Activated T-helper 1 cell treated with anti-CD3 and anti-CD28 coated beads, Interleukin-12 subunit alpha, Interleukin-12 subunit beta, Interleukin-2, Interleukin-4 antibody, amounts not matched to agents 30 ng/mL and 10 ng/mL and 1 ng/mL, durations not matched to agents 14 hours and 24 hours and 36 hours (primary cell): ENCODE measurements around the gene NHS. TPM values are rescaled to one million over a fixed set of nuclear protein-coding genes. Genes with fewer than 3 reads are reported as not detected.
"Not testable (repeated sequence)": the region's sequence is repeated elsewhere in the genome, so short reads cannot be mapped to it uniquely, and the experiment has no call there.

Experiments
- DNase-seq: peaks from one replicate; pipeline ENCODE4 v3.0.0; 2021; ENCODE audit warnings: low spot score
- H3K27ac Mint-ChIP-seq: one replicate; pipeline ENCODE4 v1.8.0; 2021; ENCODE audit warnings: mild to moderate bottlenecking, mixed read lengths
- H3K27me3 Mint-ChIP-seq: one replicate; pipeline ENCODE4 v1.8.0; 2022; ENCODE audit warnings: mild to moderate bottlenecking, moderate library complexity, mixed read lengths; ENCODE audit not compliant: insufficient read depth
- H3K36me3 Mint-ChIP-seq: one replicate; pipeline ENCODE4 v1.8.0; 2021; ENCODE audit warnings: low read depth, mixed read lengths
- H3K4me1 Mint-ChIP-seq: one replicate; pipeline ENCODE4 v1.8.0; 2021; ENCODE audit warnings: low read depth, mixed read lengths
- H3K4me3 Mint-ChIP-seq: one replicate; pipeline ENCODE4 v1.8.0; 2021; ENCODE audit warnings: mild to moderate bottlenecking, moderate library complexity, mixed read lengths
- H3K9me3 Mint-ChIP-seq: one replicate; pipeline ENCODE4 v1.8.0; 2021; ENCODE audit warnings: mixed read lengths
- intact Hi-C: fragments of 100-400 bp; cut with micrococcal nuclease; formaldehyde crosslinking; loops from one replicate; pipeline ENCODE4 v1.15.1; 2024
- total RNA-seq: library from RNA; stranded (reverse); gene quantifications from 2 replicates; pipeline ENCODE4 v1.2.3, GENCODE V29; 2022

Gene NHS
- total RNA-seq, 1 donor from 2014 or later = 8.1 TPM

- H3K4me3 Mint-ChIP-seq = no peak overlapping the region
- intact Hi-C loops = no loop called here
- H3K9me3 Mint-ChIP-seq = no peaks in the 10 kb centered on the region
- no peaks in the 10 kb centered on the region for H3K36me3 Mint-ChIP-seq
- no peaks in the 10 kb centered on the region for H3K27me3 Mint-ChIP-seq
- no peak for DNase-seq
- H3K27ac Mint-ChIP-seq = no peak overlapping the region
- no peaks in the 10 kb centered on the region for H3K4me1 Mint-ChIP-seq
Measured at GRCh38 chrX:17440258-17440657, 65.3 kb downstream of the NHS start.

GRCh38 chrX:17440836-17441235 lies 65.8 kb downstream of the NHS start:
- H3K36me3 Mint-ChIP-seq = no peaks in the 10 kb centered on the region
- no peaks in the 10 kb centered on the region for H3K4me1 Mint-ChIP-seq
- H3K9me3 Mint-ChIP-seq = no peaks in the 10 kb centered on the region
- H3K4me3 Mint-ChIP-seq = no peak overlapping the region
- no peak overlapping the region for H3K27ac Mint-ChIP-seq
- H3K27me3 Mint-ChIP-seq = no peaks in the 10 kb centered on the region
- DNase-seq = no peak
- intact Hi-C loops = no loop called here

- Mint-ChIP-seq H3K4me3 (no peak overlapping the region), H3K4me1 (no peaks in the 10 kb centered on the region), H3K27ac (no peak overlapping the region), H3K36me3 (no peaks in the 10 kb centered on the region), H3K27me3 (no peaks in the 10 kb centered on the region), H3K9me3 (no peaks in the 10 kb centered on the region)
- intact Hi-C loops = no loop called here
- no peak for DNase-seq
Measured at GRCh38 chrX:17441965-17442364, 67.0 kb downstream of the NHS start.

GRCh38 chrX:17442898-17443297 lies 67.9 kb downstream of the NHS start:
- no peak for DNase-seq
- intact Hi-C loops = no loop called here
- no peak overlapping the region for H3K4me3 Mint-ChIP-seq
- H3K4me1 Mint-ChIP-seq = no peaks in the 10 kb centered on the region
- no peak overlapping the region for H3K27ac Mint-ChIP-seq
- no peaks in the 10 kb centered on the region for H3K9me3 Mint-ChIP-seq
- no peaks in the 10 kb centered on the region for H3K27me3 Mint-ChIP-seq
- no peaks in the 10 kb centered on the region for H3K36me3 Mint-ChIP-seq

GRCh38 chrX:17443556-17443955 lies 68.6 kb downstream of the NHS start:
- no peak overlapping the region for H3K4me3 Mint-ChIP-seq
- no peaks in the 10 kb centered on the region for H3K36me3 Mint-ChIP-seq
- no peaks in the 10 kb centered on the region for H3K9me3 Mint-ChIP-seq
- intact Hi-C loops = no loop called here
- no peaks in the 10 kb centered on the region for H3K27me3 Mint-ChIP-seq
- no peaks in the 10 kb centered on the region for H3K4me1 Mint-ChIP-seq
- no peak overlapping the region for H3K27ac Mint-ChIP-seq
- no peak for DNase-seq

GRCh38 chrX:17446269-17446668 lies 71.3 kb downstream of the NHS start:
- H3K4me3 Mint-ChIP-seq, H3K27me3 Mint-ChIP-seq, DNase-seq, intact Hi-C loops, H3K27ac Mint-ChIP-seq, H3K36me3 Mint-ChIP-seq, H3K4me1 Mint-ChIP-seq, H3K9me3 Mint-ChIP-seq: not testable (repeated sequence)

- H3K9me3 Mint-ChIP-seq = no peaks in the 10 kb centered on the region
- DNase-seq = no peak
- no peaks in the 10 kb centered on the region for H3K4me1 Mint-ChIP-seq
- H3K4me3 Mint-ChIP-seq = no peak overlapping the region
- no peaks in the 10 kb centered on the region for H3K27me3 Mint-ChIP-seq
- H3K36me3 Mint-ChIP-seq = no peaks in the 10 kb centered on the region
- H3K27ac Mint-ChIP-seq = no peak overlapping the region
- intact Hi-C loops = no loop called here
Measured at GRCh38 chrX:17448188-17448587, 73.2 kb downstream of the NHS start.

- Mint-ChIP-seq H3K36me3 (no peaks in the 10 kb centered on the region), H3K4me3 (no peak overlapping the region), H3K27me3 (no peaks in the 10 kb centered on the region), H3K27ac (no peak overlapping the region), H3K9me3 (no peaks in the 10 kb centered on the region), H3K4me1 (no peaks in the 10 kb centered on the region)
- no peak for DNase-seq
- intact Hi-C loops = no loop called here
Measured at GRCh38 chrX:17449866-17450265, 74.9 kb downstream of the NHS start.

- H3K36me3 Mint-ChIP-seq = no peaks in the 10 kb centered on the region
- no peaks in the 10 kb centered on the region for H3K4me1 Mint-ChIP-seq
- H3K4me3 Mint-ChIP-seq = no peak overlapping the region
- no peak overlapping the region for H3K27ac Mint-ChIP-seq
- H3K9me3 Mint-ChIP-seq = no peaks in the 10 kb centered on the region
- intact Hi-C loops = no loop called here
- H3K27me3 Mint-ChIP-seq = no peaks in the 10 kb centered on the region
- DNase-seq = no peak
Measured at GRCh38 chrX:17453788-17454187, 78.8 kb downstream of the NHS start.

- no peaks in the 10 kb centered on the region for H3K9me3 Mint-ChIP-seq
- H3K27me3 Mint-ChIP-seq = no peaks in the 10 kb centered on the region
- no peaks in the 10 kb centered on the region for H3K4me1 Mint-ChIP-seq
- intact Hi-C loops = no loop called here
- no peaks in the 10 kb centered on the region for H3K36me3 Mint-ChIP-seq
- no peak overlapping the region for H3K4me3 Mint-ChIP-seq
- DNase-seq = no peak
- H3K27ac Mint-ChIP-seq = no peak overlapping the region
Measured at GRCh38 chrX:17456526-17456925, 81.5 kb downstream of the NHS start.

GRCh38 chrX:17459008-17459611 lies 84.1 kb downstream of the NHS start:
- Mint-ChIP-seq H3K27me3 (no peaks in the 10 kb centered on the region), H3K27ac (no peak overlapping the region), H3K4me3 (no peak overlapping the region), H3K36me3 (no peaks in the 10 kb centered on the region), H3K4me1 (no peaks in the 10 kb centered on the region), H3K9me3 (no peaks in the 10 kb centered on the region)
- intact Hi-C loops = no loop called here
- no peak for DNase-seq

GRCh38 chrX:17459661-17460060 lies 84.7 kb downstream of the NHS start:
- H3K4me1 Mint-ChIP-seq = no peaks in the 10 kb centered on the region
- H3K27me3 Mint-ChIP-seq = no peaks in the 10 kb centered on the region
- no peak for DNase-seq
- no peaks in the 10 kb centered on the region for H3K9me3 Mint-ChIP-seq
- intact Hi-C loops = no loop called here
- H3K36me3 Mint-ChIP-seq = no peaks in the 10 kb centered on the region
- no peak overlapping the region for H3K27ac Mint-ChIP-seq
- no peak overlapping the region for H3K4me3 Mint-ChIP-seq

GRCh38 chrX:17462881-17463280 lies 87.9 kb downstream of the NHS start:
- H3K9me3 Mint-ChIP-seq = no peaks in the 10 kb centered on the region
- no peak for DNase-seq
- H3K36me3 Mint-ChIP-seq = no peaks in the 10 kb centered on the region
- no peaks in the 10 kb centered on the region for H3K27me3 Mint-ChIP-seq
- intact Hi-C loops = no loop called here
- no peaks in the 10 kb centered on the region for H3K4me1 Mint-ChIP-seq
- H3K27ac Mint-ChIP-seq = no peak overlapping the region
- no peak overlapping the region for H3K4me3 Mint-ChIP-seq

GRCh38 chrX:17464194-17464593 lies 89.2 kb downstream of the NHS start:
- no peak for DNase-seq
- H3K36me3 Mint-ChIP-seq = no peaks in the 10 kb centered on the region
- H3K4me3 Mint-ChIP-seq = no peak overlapping the region
- H3K27me3 Mint-ChIP-seq = no peaks in the 10 kb centered on the region
- H3K27ac Mint-ChIP-seq = no peak overlapping the region
- intact Hi-C loops = no loop called here
- H3K9me3 Mint-ChIP-seq = no peaks in the 10 kb centered on the region
- H3K4me1 Mint-ChIP-seq = no peaks in the 10 kb centered on the region
